Keratinocyte (primary cell): Measurements from ENCODE around the gene ERH. TPM values are rescaled to one million over a fixed set of nuclear protein-coding genes. Genes with fewer than 3 reads are reported as not detected.

ENCODE experiments used
- DNase-seq: peaks from one replicate; pipeline ENCODE4 v3.0.0-alpha.2; 2011; ENCODE audit warnings: low read depth, missing footprints, low spot score
- FAIRE-seq: peaks from 2 replicates; lab custom pipeline; 2011; peaks lifted over from hg19 to GRCh38; lab: Jason Lieb, UNC
- H2AFZ ChIP-seq: 2 replicates; pipeline ENCODE4 v1.6.0; 2012; ENCODE audit warnings: low read length, control low read depth, inconsistent platforms; ENCODE audit not compliant: control insufficient read depth
- H3K27ac ChIP-seq: 2 replicates; pipeline ENCODE4 v1.5.1; 2011; ENCODE audit warnings: low read length; ENCODE audit not compliant: control insufficient read depth, insufficient read depth
- H3K27me3 ChIP-seq: 3 replicates; pipeline ENCODE4 v1.6.0; 2011; ENCODE audit warnings: low read length; ENCODE audit not compliant: control insufficient read depth, insufficient read depth; ENCODE audit errors: extremely low read depth
- H3K36me3 ChIP-seq, 2 experiments: 2 replicates in 1 of 2; 3 replicates in 1 of 2; pipeline ENCODE4 v1.5.1; 2011; ENCODE audit warnings: low read length in 2 of 2, mild to moderate bottlenecking in 1 of 2; ENCODE audit not compliant: control insufficient read depth in 2 of 2, insufficient read depth in 2 of 2; ENCODE audit errors: extremely low read depth in 1 of 2
- H3K4me1 ChIP-seq: 3 replicates; pipeline ENCODE4 v1.5.1; 2011; ENCODE audit warnings: low read length; ENCODE audit not compliant: control insufficient read depth, insufficient read depth; ENCODE audit errors: extremely low read depth
- H3K4me2 ChIP-seq: 3 replicates; pipeline ENCODE4 v1.6.0; 2011; ENCODE audit warnings: low read depth, low read length; ENCODE audit not compliant: control insufficient read depth, insufficient read depth; ENCODE audit errors: extremely low read depth
- H3K4me3 ChIP-seq, 3 experiments: fragments of 200-600 bp in 1 of 3; sonication (generic) in 1 of 3; 2 replicates in 2 of 3; 3 replicates in 1 of 3; pipeline ENCODE4 v1.5.1; 2011 to 2016; ENCODE audit warnings: low read length in 3 of 3, mild to moderate bottlenecking in 3 of 3, control low read depth in 2 of 3, inconsistent platforms in 1 of 3, low read depth in 1 of 3, mixed read lengths in 1 of 3, mixed run types in 1 of 3, moderate library complexity in 1 of 3; ENCODE audit not compliant: control insufficient read depth in 2 of 3, insufficient read depth in 2 of 3; ENCODE audit errors: extremely low read depth in 1 of 3
- H3K79me2 ChIP-seq: 2 replicates; pipeline ENCODE4 v1.6.0; 2012; ENCODE audit warnings: low read length; ENCODE audit not compliant: control insufficient read depth, insufficient read depth
- H3K9ac ChIP-seq: 3 replicates; pipeline ENCODE4 v1.6.0; 2011; ENCODE audit warnings: low read length; ENCODE audit not compliant: control insufficient read depth, insufficient read depth; ENCODE audit errors: extremely low read depth
- H3K9me1 ChIP-seq: 3 replicates; pipeline ENCODE4 v1.6.0; 2011; ENCODE audit warnings: low read length; ENCODE audit not compliant: control insufficient read depth, insufficient read depth; ENCODE audit errors: extremely low read depth
- H3K9me3 ChIP-seq: 2 replicates; pipeline ENCODE4 v1.5.1; 2012; ENCODE audit warnings: low read depth, low read length; ENCODE audit not compliant: control insufficient read depth
- H4K20me1 ChIP-seq: 3 replicates; pipeline ENCODE4 v1.6.0; 2011; ENCODE audit warnings: low read length; ENCODE audit not compliant: control insufficient read depth, insufficient read depth; ENCODE audit errors: extremely low read depth
- EZH2 ChIP-seq: IDR thresholded peaks from one replicate; pipeline ENCODE4 v1.6.1; 2012; ENCODE audit warnings: inconsistent platforms, mild to moderate bottlenecking, low read length, moderate library complexity
- dilution Hi-C: fragments of 300-500 bp; cut with MboI; formaldehyde crosslinking; loops from one replicate; pipeline ENCODE4 v1.7.0; 2020; ENCODE audit warnings: low sequenced_read_pairs; ENCODE audit not compliant: extremely low pct_ligation_motif_present
- polyA plus RNA-seq, 5 experiments: library from polyadenylated mRNA; depleted of rRNA in 3 of 5; stranded (reverse) in 3 of 5; stranded (forward) in 1 of 5; unstranded in 1 of 5; fragments of >200 nt; gene quantifications; 1 replicate in 1 of 5; 2 replicates in 3 of 5; 3 replicates in 1 of 5; pipeline versions ENCODE4 v1.2.1 to v1.2.3, GENCODE V29; 2011 to 2012; ENCODE audit warnings: missing spikeins in 2 of 5, low read depth in 1 of 5, low replicate concordance in 1 of 5
- TF ChIP-seq, protein P1 (sequence below), 3 experiments: IDR thresholded peaks in 1 of 3; conservative IDR thresholded peaks in 1 of 3; optimal IDR thresholded peaks in 1 of 3; 2 replicates in 2 of 3; 3 replicates in 1 of 3; pipeline versions ENCODE3 to v1.5.1; 2011; ENCODE audit warnings: low read length in 3 of 3, mild to moderate bottlenecking in 3 of 3, moderate library complexity in 2 of 3, control low read depth in 1 of 3, inconsistent platforms in 1 of 3; ENCODE audit not compliant: insufficient read depth in 2 of 3; ENCODE audit errors: extremely low read depth in 1 of 3

Gene ERH
- polyA plus RNA-seq, 1 donor (not counting 4 experiments of a cell fraction or from before 2014, with no cell fraction given): 256 TPM

DNA sequence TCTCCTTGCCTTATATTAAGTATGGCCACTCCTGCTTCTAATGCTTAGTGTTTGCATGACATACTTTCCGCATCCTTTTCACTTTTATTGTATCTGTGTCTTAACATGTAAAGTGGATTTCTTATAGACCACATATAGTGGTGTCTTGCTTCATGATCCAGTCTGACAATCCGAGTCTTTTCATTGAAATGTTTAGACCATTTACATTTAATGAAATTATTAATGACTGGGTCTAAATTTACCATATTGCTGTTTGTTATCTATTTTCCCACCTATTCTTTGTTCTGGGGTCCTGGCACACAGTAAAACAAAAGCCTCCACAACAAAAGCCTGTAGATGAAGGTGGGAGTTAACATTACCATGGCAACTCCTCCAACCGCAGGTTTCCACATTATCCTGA lies 22.9 kb downstream of the ERH start:
- no peak overlapping the region for H2AFZ ChIP-seq
- no peak for TF ChIP-seq EZH2
- TF ChIP-seq, protein P1, sequence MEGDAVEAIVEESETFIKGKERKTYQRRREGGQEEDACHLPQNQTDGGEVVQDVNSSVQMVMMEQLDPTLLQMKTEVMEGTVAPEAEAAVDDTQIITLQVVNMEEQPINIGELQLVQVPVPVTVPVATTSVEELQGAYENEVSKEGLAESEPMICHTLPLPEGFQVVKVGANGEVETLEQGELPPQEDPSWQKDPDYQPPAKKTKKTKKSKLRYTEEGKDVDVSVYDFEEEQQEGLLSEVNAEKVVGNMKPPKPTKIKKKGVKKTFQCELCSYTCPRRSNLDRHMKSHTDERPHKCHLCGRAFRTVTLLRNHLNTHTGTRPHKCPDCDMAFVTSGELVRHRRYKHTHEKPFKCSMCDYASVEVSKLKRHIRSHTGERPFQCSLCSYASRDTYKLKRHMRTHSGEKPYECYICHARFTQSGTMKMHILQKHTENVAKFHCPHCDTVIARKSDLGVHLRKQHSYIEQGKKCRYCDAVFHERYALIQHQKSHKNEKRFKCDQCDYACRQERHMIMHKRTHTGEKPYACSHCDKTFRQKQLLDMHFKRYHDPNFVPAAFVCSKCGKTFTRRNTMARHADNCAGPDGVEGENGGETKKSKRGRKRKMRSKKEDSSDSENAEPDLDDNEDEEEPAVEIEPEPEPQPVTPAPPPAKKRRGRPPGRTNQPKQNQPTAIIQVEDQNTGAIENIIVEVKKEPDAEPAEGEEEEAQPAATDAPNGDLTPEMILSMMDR (optimal IDR thresholded peaks at IDR 0.05 in 1 of 3, IDR thresholded peaks at IDR 0.05 in 1 of 3, conservative IDR thresholded peaks at IDR 0.05 in 1 of 3; ENCODE audit: extremely low read depth in 1 of 3, insufficient read depth in 2 of 3, low read length in 3 of 3): no peak
- H3K9ac ChIP-seq: no peak overlapping the region
- DNase-seq (no peak), FAIRE-seq (no peak)
- dilution Hi-C loops: no loop called here
- H3K27ac ChIP-seq: no peak overlapping the region
- H4K20me1 ChIP-seq: peaks cover 3% of the 10 kb centered on the region
- no peaks in the 10 kb centered on the region for H3K9me1 ChIP-seq
- H3K79me2 ChIP-seq: no peaks in the 10 kb centered on the region
- no peak overlapping the region for H3K4me2 ChIP-seq
- H3K4me3 ChIP-seq: no peak overlapping the region
- no peaks in the 10 kb centered on the region for H3K9me3 ChIP-seq
- no peaks in the 10 kb centered on the region for H3K4me1 ChIP-seq
- H3K27me3 ChIP-seq: no peaks in the 10 kb centered on the region
- peaks cover 0 to 15% of the 10 kb centered on the region in 2 experiments for H3K36me3 ChIP-seq

DNA sequence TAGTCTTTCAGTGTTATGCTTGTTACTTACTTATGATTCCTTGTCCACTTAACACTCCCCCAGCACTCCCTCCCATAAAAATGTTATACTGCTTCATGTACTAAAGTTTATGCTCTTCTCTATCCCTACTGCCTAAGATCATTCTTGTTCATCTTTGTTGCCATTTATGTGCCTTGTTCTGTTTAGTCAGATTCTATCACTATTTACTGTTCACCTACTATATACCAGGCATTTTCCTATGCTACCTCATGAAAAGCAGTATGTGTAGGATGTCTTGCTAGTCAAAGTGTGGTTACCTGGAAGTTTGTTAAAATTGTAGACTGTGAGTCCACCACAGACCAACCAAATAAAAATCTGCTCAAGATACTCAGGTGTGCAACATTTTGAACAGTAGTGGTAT lies 23.9 kb downstream of the ERH start:
- Histone ChIP-seq H3K4me3 (no peak overlapping the region), H3K36me3 (peaks cover 0 to 9% of the 10 kb centered on the region in 2 experiments), H2AFZ (no peak overlapping the region), H3K79me2 (no peaks in the 10 kb centered on the region), H3K27me3 (no peaks in the 10 kb centered on the region), H3K9me3 (no peaks in the 10 kb centered on the region), H3K4me1 (no peaks in the 10 kb centered on the region), H3K4me2 (no peak overlapping the region), H3K9ac (no peak overlapping the region), H3K9me1 (no peaks in the 10 kb centered on the region), H3K27ac (no peak overlapping the region), H4K20me1 (no peaks in the 10 kb centered on the region)
- dilution Hi-C loops: no loop called here
- TF ChIP-seq, protein P1 (optimal IDR thresholded peaks at IDR 0.05 in 1 of 3, IDR thresholded peaks at IDR 0.05 in 1 of 3, conservative IDR thresholded peaks at IDR 0.05 in 1 of 3; ENCODE audit: extremely low read depth in 1 of 3, insufficient read depth in 2 of 3, low read length in 3 of 3): no peak
- no peak for DNase-seq
- no peak for FAIRE-seq
